ENCODE results near the gene SLC12A3. TPM values are rescaled to one million over a fixed set of nuclear protein-coding genes. Genes with fewer than 3 reads are reported as not detected.

Gene SLC12A3
- total and polyA plus RNA-seq, 2 of the 8 experiments (the other 6 are each of a cell fraction or from before 2014, with no cell fraction given), result not detected

GRCh38 chr16:56961851-56962281 lies 96.9 kb downstream of the SLC12A3 start, which contains the start of gene CETP (continued):
- no peak for TF ChIP-seq CHD7 (IDR thresholded peaks at IDR 0.05; ENCODE audit: insufficient replicate concordance, low read length)

Data from H1 (cell line).